Jurkat, Clone E6-1 (cell line): Measurements from ENCODE around the gene PLEKHA3. TPM values are rescaled to one million over a fixed set of nuclear protein-coding genes. Genes with fewer than 3 reads are reported as not detected.
A peak's percentile ranks its signal among the peaks of the same experiment; 100 is the strongest.
"Not testable (repeated sequence)": the region's sequence is repeated elsewhere in the genome, so short reads cannot be mapped to it uniquely, and the experiment has no call there.

Source experiments
- DNase-seq: peaks from one replicate; pipeline ENCODE4 v3.0.0-alpha.2; 2011; ENCODE audit warnings: low read depth, low spot score
- H3K4me3 ChIP-seq: 2 replicates; pipeline ENCODE4 v1.5.1; 2011; ENCODE audit warnings: mild to moderate bottlenecking, low read length, control low read depth, moderate library complexity
- polyA plus RNA-seq: library from polyadenylated mRNA; unstranded; fragments of >200 nt; gene quantifications from one replicate; pipeline ENCODE4 v1.2.1, GENCODE V29; 2012; ENCODE audit warnings: missing spikeins; ENCODE audit not compliant: insufficient read length, insufficient read depth

The PLEKHA3 gene
- polyA plus RNA-seq = 23.1 TPM

- DNase-seq = peak; percentile 60
- H3K4me3 ChIP-seq = peak within 1 kb of the TSS; percentile 71
These were observed at the start of gene PLEKHA3 for GRCh38 chr2:178480227-178481181. Gene PLEKHA3, plus strand, starts transcription at chr2:178480457. Its CDS starts 413 bp downstream, at chr2:178480870.

GRCh38 chr2:178436662-178437061 lies 43.6 kb upstream of the PLEKHA3 start:
- no peak for DNase-seq
- no peak overlapping the region for H3K4me3 ChIP-seq

- H3K4me3 ChIP-seq = no peak overlapping the region
- DNase-seq = no peak
These were observed 38.8 kb upstream of the PLEKHA3 start for GRCh38 chr2:178441426-178441825.

- H3K4me3 ChIP-seq = no peak overlapping the region
- no peak for DNase-seq
These were observed 31.1 kb upstream of the PLEKHA3 start for GRCh38 chr2:178448968-178449661.

- H3K4me3 ChIP-seq = peak overlapping the region; percentile 92
- no peak for DNase-seq
These were observed 30.3 kb upstream of the PLEKHA3 start for GRCh38 chr2:178449700-178450523.

GRCh38 chr2:178450524-178450773 lies 29.8 kb upstream of the PLEKHA3 start:
- peak; percentile 68 for DNase-seq
- peak overlapping the region; percentile 92 for H3K4me3 ChIP-seq

GRCh38 chr2:178450774-178451525 lies 29.3 kb upstream of the PLEKHA3 start, which contains the start of the genes PJVK and PRKRA:
Gene PJVK, plus strand, starts transcription at chr2:178451378. Its CDS starts 2,032 bp downstream, at chr2:178453410.
Gene PRKRA, minus strand, starts transcription at chr2:178451175. Its CDS starts 145 bp downstream, at chr2:178451030.
- DNase-seq = peak; percentile 92
- peak within 1 kb of the TSS; percentile 92 for H3K4me3 ChIP-seq

GRCh38 chr2:178452334-178452733 lies 27.9 kb upstream of the PLEKHA3 start:
- no peak for DNase-seq
- H3K4me3 ChIP-seq = no peak overlapping the region

- H3K4me3 ChIP-seq = no peak overlapping the region
- no peak for DNase-seq
These were observed 27.4 kb upstream of the PLEKHA3 start for GRCh38 chr2:178452870-178453269.

GRCh38 chr2:178455947-178456346 lies 24.3 kb upstream of the PLEKHA3 start:
- no peak overlapping the region for H3K4me3 ChIP-seq
- DNase-seq = no peak

- no peak overlapping the region for H3K4me3 ChIP-seq
- no peak for DNase-seq
These were observed 22.8 kb upstream of the PLEKHA3 start for GRCh38 chr2:178457390-178457886.

- H3K4me3 ChIP-seq = no peak overlapping the region
- no peak for DNase-seq
These were observed 10.9 kb upstream of the PLEKHA3 start for GRCh38 chr2:178469219-178469849.

- DNase-seq, H3K4me3 ChIP-seq: not testable (repeated sequence)
These were observed 8.9 kb upstream of the PLEKHA3 start for GRCh38 chr2:178471313-178471712.

GRCh38 chr2:178473373-178473772 lies 6.9 kb upstream of the PLEKHA3 start:
- no peak overlapping the region for H3K4me3 ChIP-seq
- DNase-seq = no peak

GRCh38 chr2:178473931-178474330 lies 6.3 kb upstream of the PLEKHA3 start:
- no peak for DNase-seq
- H3K4me3 ChIP-seq = no peak overlapping the region

GRCh38 chr2:178474560-178474959 lies 5.7 kb upstream of the PLEKHA3 start:
- DNase-seq = no peak
- no peak overlapping the region for H3K4me3 ChIP-seq

- no peak overlapping the region for H3K4me3 ChIP-seq
- no peak for DNase-seq
These were observed 3.8 kb upstream of the PLEKHA3 start for GRCh38 chr2:178476477-178476876.
